KMS-11 (cell line): ENCODE measurements around the gene LRRC56.

Experiments
- H2AFZ ChIP-seq: fragments of 200-600 bp; sonication (generic); 2 replicates; pipeline ENCODE4 v1.6.1; 2016; ENCODE audit warnings: antibody characterized with exemption, mixed run types, low read depth
- H3K27ac ChIP-seq: fragments of 200-600 bp; sonication (generic); 2 replicates; pipeline ENCODE4 v1.6.1; 2016; ENCODE audit warnings: mild to moderate bottlenecking, mixed run types
- H3K27me3 ChIP-seq: fragments of 200-600 bp; sonication (generic); 2 replicates; pipeline ENCODE4 v1.6.1; 2017; ENCODE audit warnings: mild to moderate bottlenecking, low read depth, mixed run types, moderate library complexity; ENCODE audit not compliant: insufficient read depth
- H3K36me3 ChIP-seq: fragments of 200-600 bp; sonication (generic); 2 replicates; pipeline ENCODE4 v1.6.1; 2017; ENCODE audit warnings: mild to moderate bottlenecking, mixed run types; ENCODE audit not compliant: insufficient read depth
- H3K4me1 ChIP-seq: fragments of 200-600 bp; sonication (generic); 2 replicates; pipeline ENCODE4 v1.6.1; 2016; ENCODE audit warnings: mild to moderate bottlenecking, low read depth, mixed run types; ENCODE audit not compliant: poor library complexity, severe bottlenecking
- H3K4me2 ChIP-seq: fragments of 200-600 bp; sonication (generic); 2 replicates; pipeline ENCODE4 v1.7.0; 2016; ENCODE audit warnings: mild to moderate bottlenecking, mixed run types
- H3K4me3 ChIP-seq: fragments of 200-600 bp; sonication (generic); IDR thresholded peaks from 2 replicates; pipeline ENCODE4 v1.6.1; 2017; ENCODE audit warnings: low read depth, low read length, mixed read lengths; ENCODE audit not compliant: insufficient read depth
- H3K79me2 ChIP-seq: fragments of 200-600 bp; sonication (generic); 2 replicates; pipeline ENCODE4 v1.6.1; 2016; ENCODE audit warnings: low read depth, mixed run types; ENCODE audit not compliant: insufficient read depth
- H3K9ac ChIP-seq: fragments of 200-600 bp; sonication (generic); 2 replicates; pipeline ENCODE4 v1.6.1; 2016; ENCODE audit warnings: mild to moderate bottlenecking, mixed run types
- H4K20me1 ChIP-seq: fragments of 200-600 bp; sonication (generic); 2 replicates; pipeline ENCODE4 v1.6.1; 2016; ENCODE audit warnings: mild to moderate bottlenecking, mixed run types; ENCODE audit not compliant: insufficient read depth
- CTCF ChIP-seq: fragments of 200-600 bp; sonication (generic); conservative IDR thresholded peaks from 2 replicates; pipeline ENCODE4 v1.6.1; 2017; ENCODE audit warnings: low read depth, mild to moderate bottlenecking, antibody characterized with exemption, low read length, moderate library complexity, mixed read lengths

Gene LRRC56

GRCh38 chr11:532527-532985 is 4.8 kb upstream of the LRRC56 start:
- no peak overlapping the region for H2AFZ ChIP-seq
- TF ChIP-seq CTCF = no peak

GRCh38 chr11:532986-533585 is 4.2 kb upstream of the LRRC56 start:
- TF ChIP-seq CTCF = no peak
- H3K36me3 ChIP-seq = no peaks in the 10 kb centered on the region
- H3K4me3 ChIP-seq = no peak overlapping the region
- no peak overlapping the region for H3K4me2 ChIP-seq
- peaks cover 24% of the 10 kb centered on the region for H3K4me1 ChIP-seq
- no peak overlapping the region for H2AFZ ChIP-seq
- H3K9ac ChIP-seq = no peak overlapping the region
- H3K27me3 ChIP-seq = no peaks in the 10 kb centered on the region
- no peak overlapping the region for H3K27ac ChIP-seq
- peaks cover 4% of the 10 kb centered on the region; the same call in 1 of the 2 replicates for H3K79me2 ChIP-seq
- H4K20me1 ChIP-seq = no peaks in the 10 kb centered on the region

More at GRCh38 chr11:532527-532985, 4.8 kb upstream of the LRRC56 start:
- no peak overlapping the region for H3K4me3 ChIP-seq
- H3K4me1 ChIP-seq = peaks cover 20% of the 10 kb centered on the region
- H3K27ac ChIP-seq = no peak overlapping the region
- H3K79me2 ChIP-seq = peaks cover 4% of the 10 kb centered on the region; the same call in 1 of the 2 replicates
- H4K20me1 ChIP-seq = no peaks in the 10 kb centered on the region
- no peak overlapping the region for H3K9ac ChIP-seq
- no peaks in the 10 kb centered on the region for H3K27me3 ChIP-seq
- no peaks in the 10 kb centered on the region for H3K36me3 ChIP-seq
- no peak overlapping the region for H3K4me2 ChIP-seq

GRCh38 chr11:533586-534395 is 3.5 kb upstream of the LRRC56 start:
- H3K9ac ChIP-seq = peak overlapping the region; percentile 66; the same call in 1 of the 2 replicates

More at GRCh38 chr11:533586-534395, 3.5 kb upstream of the LRRC56 start:
- Histone ChIP-seq H2AFZ (no peak overlapping the region), H4K20me1 (no peaks in the 10 kb centered on the region), H3K4me3 (no peak overlapping the region), H3K36me3 (no peaks in the 10 kb centered on the region), H3K27me3 (no peaks in the 10 kb centered on the region), H3K4me1 (peaks cover 29% of the 10 kb centered on the region), H3K79me2 (peaks cover 4% of the 10 kb centered on the region; the same call in 1 of the 2 replicates), H3K4me2 (peak overlapping the region; percentile 85), H3K27ac (peak overlapping the region; percentile 61; the same call in 1 of the 2 replicates)
- no peak for TF ChIP-seq CTCF
